GM12873 (cell line): Measurements from ENCODE around the gene MPPE1.

ENCODE experiments used
- TF ChIP-seq, protein P1 (sequence below): IDR thresholded peaks from 2 replicates; pipeline ENCODE4 v1.5.1; 2012; ENCODE audit warnings: low read depth, mild to moderate bottlenecking, moderate library complexity, low read length, control low read depth; ENCODE audit not compliant: insufficient read depth; ENCODE audit errors: missing control alignments

MPPE1 gene

DNA sequence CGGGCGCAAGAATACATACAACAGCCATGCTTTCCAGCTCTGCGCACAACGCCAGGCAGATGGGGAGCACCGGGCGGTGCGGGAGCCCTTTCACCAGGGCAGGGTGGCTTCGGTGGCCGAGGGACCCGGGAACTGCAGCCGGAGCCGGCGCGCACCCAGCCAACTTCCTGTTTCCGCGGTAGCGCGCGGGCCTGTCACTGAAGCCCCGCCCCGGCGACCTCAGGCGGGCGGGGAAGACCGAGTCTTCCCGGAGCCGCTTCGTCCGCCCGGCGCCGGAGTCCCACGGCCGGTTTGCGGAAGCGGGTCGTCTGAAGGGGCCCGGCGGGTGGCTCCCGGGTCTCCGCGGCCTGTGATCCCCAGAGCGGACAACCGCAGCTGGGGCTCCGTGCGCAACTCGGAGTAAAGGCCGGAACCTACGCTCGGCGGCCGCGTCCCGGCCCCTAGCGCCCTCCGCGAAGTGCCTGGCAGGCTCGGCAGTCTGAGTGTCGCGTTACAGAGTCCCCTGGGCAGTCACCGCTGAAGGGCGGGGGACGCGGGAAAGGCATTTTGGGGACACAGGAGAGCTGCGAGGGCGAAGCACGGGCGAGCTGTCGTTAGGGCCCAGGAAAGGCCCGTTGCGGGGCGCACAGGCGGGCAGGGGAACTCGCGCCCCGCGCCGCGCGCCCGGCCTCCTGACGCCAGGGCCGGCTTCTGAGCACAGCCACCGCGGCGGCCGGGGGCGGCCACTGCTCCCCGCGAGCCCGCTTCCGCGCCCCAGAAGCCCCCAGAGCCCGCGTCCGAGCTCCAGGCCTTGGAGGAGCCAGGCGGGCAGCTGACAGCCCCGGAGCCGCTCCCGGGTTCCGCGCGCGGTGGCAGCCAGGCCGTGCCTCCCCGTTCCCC lies at the start of gene MPPE1:
Gene MPPE1 (minus strand): TSS at position 136 of the 879 bp plus-strand sequence. CDS start 11,053 bp downstream, outside the sequence.
- TF ChIP-seq, protein P1, sequence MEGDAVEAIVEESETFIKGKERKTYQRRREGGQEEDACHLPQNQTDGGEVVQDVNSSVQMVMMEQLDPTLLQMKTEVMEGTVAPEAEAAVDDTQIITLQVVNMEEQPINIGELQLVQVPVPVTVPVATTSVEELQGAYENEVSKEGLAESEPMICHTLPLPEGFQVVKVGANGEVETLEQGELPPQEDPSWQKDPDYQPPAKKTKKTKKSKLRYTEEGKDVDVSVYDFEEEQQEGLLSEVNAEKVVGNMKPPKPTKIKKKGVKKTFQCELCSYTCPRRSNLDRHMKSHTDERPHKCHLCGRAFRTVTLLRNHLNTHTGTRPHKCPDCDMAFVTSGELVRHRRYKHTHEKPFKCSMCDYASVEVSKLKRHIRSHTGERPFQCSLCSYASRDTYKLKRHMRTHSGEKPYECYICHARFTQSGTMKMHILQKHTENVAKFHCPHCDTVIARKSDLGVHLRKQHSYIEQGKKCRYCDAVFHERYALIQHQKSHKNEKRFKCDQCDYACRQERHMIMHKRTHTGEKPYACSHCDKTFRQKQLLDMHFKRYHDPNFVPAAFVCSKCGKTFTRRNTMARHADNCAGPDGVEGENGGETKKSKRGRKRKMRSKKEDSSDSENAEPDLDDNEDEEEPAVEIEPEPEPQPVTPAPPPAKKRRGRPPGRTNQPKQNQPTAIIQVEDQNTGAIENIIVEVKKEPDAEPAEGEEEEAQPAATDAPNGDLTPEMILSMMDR, result no peak

DNA sequence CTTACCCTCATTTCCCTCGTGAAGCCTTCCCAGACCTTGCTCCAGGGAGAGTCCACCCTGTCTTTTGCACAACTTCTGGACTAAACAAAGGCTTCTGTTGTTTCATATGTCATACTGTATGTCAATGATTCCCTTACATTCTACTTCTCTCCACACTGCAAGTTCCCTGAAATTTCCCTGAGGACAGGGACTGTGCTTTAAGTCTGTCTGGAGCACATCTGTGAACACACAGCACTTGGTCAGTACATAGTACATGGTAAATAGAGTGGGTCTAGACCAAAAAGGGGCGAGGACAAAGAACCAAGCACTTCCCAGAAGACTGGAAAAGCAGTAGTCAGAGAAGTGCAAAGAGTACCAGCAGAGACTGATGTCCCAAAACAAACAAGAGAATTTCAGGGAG lies 49.5 kb upstream of the MPPE1 start:
- TF ChIP-seq, protein P1, result no peak

GRCh38 chr18:11956371-11957308 lies 48.5 kb upstream of the MPPE1 start:
- TF ChIP-seq, protein P1, result no peak

GRCh38 chr18:11955239-11956029 lies 47.3 kb upstream of the MPPE1 start:
- TF ChIP-seq, protein P1, result no peak

GRCh38 chr18:11953113-11953512 lies 45.0 kb upstream of the MPPE1 start:
- TF ChIP-seq, protein P1, result no peak

DNA sequence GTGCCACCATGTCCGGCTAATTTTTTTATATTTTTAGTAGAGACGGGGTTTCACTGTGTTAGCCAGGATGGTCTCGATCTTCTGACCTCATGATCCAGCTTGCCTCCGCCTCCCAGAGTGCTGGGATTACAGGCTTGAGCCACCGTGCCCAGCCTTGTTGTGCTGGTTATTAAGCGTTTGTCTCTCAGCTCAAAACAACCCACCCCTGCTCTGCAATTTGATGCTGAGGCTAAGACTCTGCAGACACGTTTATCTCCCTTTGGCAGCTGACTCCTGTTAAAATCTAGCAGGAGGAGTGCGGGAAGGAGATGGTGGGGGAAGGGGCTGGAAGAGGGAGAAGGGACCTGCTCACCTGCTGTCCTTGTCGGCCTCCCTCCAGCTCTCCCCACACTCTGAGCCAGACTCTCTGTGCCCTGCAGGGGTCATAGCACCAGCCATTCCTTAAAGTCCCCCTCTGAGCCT lies 43.3 kb upstream of the MPPE1 start:
- TF ChIP-seq, protein P1, result no peak

- TF ChIP-seq, protein P1, result no peak
These were observed 42.7 kb upstream of the MPPE1 start for GRCh38 chr18:11950824-11951223.
